ENCODE data around the gene SLC35E4. TPM values are rescaled to one million over a fixed set of nuclear protein-coding genes. Genes with fewer than 3 reads are reported as not detected.

Gene SLC35E4
- total and polyA plus RNA-seq, 8 donors: 1.8 to 3.8 (median 2.9) TPM

DNA sequence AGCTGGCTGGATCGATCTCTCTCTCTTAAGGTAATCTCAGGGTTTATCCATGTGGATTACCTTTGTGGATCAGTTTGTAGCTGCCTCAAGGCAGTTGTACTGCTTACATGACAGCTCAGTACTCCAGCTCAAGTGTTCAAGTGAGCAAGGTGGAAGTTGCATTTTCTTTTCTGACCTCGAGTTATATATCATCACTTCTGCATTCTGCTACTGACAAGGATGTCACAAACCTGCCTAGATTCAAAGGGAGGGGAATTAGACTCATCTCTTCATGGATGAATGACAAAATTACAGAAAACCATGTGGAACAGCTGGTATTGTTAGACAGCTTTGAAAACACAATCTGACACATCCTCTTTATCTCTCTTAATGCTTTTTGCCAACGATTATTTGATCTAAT, 34.7 kb upstream of the SLC35E4 start:
- TF ChIP-seq CTCF (IDR thresholded peaks at IDR 0.05): no peak
- ATAC-seq: no peak
- intact Hi-C loops (cut with DNase I): no loop called here

DNA sequence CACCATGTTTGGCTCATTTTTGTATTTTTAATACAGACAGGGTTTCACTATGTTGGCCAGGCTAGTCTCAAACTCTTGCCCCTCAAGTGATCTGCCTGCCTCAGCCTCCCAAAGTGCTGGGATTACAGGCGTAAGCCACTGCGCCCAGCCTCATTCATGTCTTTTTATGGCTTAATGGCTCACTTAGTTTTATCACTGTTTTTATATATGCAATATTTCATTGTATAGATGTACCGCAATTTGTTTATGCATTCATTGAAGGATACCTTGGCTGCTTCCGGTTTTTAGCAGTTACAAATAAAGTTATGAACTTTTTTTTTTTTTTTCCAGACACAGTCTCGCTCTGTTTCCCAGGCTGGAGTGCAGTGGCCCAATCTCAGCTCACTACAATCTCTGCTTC, 34.1 kb upstream of the SLC35E4 start:
- TF ChIP-seq CTCF (IDR thresholded peaks at IDR 0.05): no peak
- intact Hi-C loops (cut with DNase I): no loop called here
- H3K27ac ChIP-seq: no peak overlapping the region

More for the DNA sequence above, 34.7 kb upstream of the SLC35E4 start:
- Histone ChIP-seq H3K27me3 (no peaks in the 10 kb centered on the region), H3K36me3 (no peaks in the 10 kb centered on the region), H3K4me1 (peaks cover 0 to 4% of the 10 kb centered on the region in 2 donors), H3K4me3 (no peak overlapping the region), H3K27ac (no peak overlapping the region), H3K9me3 (no peaks in the 10 kb centered on the region)
- no peak for DNase-seq

GRCh38 chr22:30602049-30602448, 33.5 kb upstream of the SLC35E4 start:
- no peak for ATAC-seq
- no peak overlapping the region for H3K27ac ChIP-seq
- H3K27me3 ChIP-seq: no peaks in the 10 kb centered on the region
- no peaks in the 10 kb centered on the region for H3K9me3 ChIP-seq
- intact Hi-C loops (cut with DNase I): no loop called here
- no peak for DNase-seq
- no peak overlapping the region for H3K4me3 ChIP-seq
- no peaks in the 10 kb centered on the region for H3K36me3 ChIP-seq
- no peak for TF ChIP-seq CTCF (IDR thresholded peaks at IDR 0.05)
- H3K4me1 ChIP-seq: peaks cover 1 to 10% of the 10 kb centered on the region in 2 donors

More for the DNA sequence above, 34.1 kb upstream of the SLC35E4 start:
- no peak for DNase-seq
- Histone ChIP-seq H3K36me3 (no peaks in the 10 kb centered on the region), H3K4me1 (peaks cover 0 to 9% of the 10 kb centered on the region in 2 donors), H3K4me3 (no peak overlapping the region), H3K27me3 (no peaks in the 10 kb centered on the region), H3K9me3 (no peaks in the 10 kb centered on the region)
- no peak for ATAC-seq

- DNase-seq (peak in 1 of 4 donors; percentile 41), ATAC-seq (no peak)
- intact Hi-C loops (cut with DNase I): no loop called here
- H3K9me3 ChIP-seq: no peaks in the 10 kb centered on the region
- no peak overlapping the region for H3K27ac ChIP-seq
- peaks cover 11 to 28% of the 10 kb centered on the region in 2 donors for H3K4me1 ChIP-seq
- no peaks in the 10 kb centered on the region for H3K27me3 ChIP-seq
- no peak overlapping the region for H3K4me3 ChIP-seq
- H3K36me3 ChIP-seq: no peaks in the 10 kb centered on the region
- no peak for TF ChIP-seq CTCF (IDR thresholded peaks at IDR 0.05)
These were observed 31.8 kb upstream of the SLC35E4 start for GRCh38 chr22:30603801-30604200.

DNA sequence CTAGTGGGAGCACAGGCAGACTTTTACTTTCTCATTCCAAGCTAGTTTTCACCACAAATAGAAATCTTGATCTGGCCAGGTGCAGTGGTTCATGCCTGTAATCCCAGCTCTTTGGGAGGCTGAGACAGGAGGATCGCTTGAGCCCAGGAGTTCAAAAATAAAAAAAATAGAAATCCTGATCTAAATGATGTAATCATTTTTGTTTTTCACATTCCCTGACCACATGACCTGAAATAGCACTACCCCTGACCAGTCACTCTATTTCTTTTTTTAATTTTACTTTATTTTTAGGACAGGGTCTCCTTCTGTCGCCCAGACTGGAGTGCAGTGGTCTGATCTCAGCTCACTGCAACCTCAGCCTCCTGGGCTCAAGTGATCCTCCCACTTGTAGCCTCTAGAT, 30.9 kb upstream of the SLC35E4 start:
- intact Hi-C loops (cut with DNase I): no loop called here

More for the DNA sequence above, 30.9 kb upstream of the SLC35E4 start:
- peaks cover 20 to 37% of the 10 kb centered on the region in 2 donors for H3K4me1 ChIP-seq
- no peaks in the 10 kb centered on the region for H3K36me3 ChIP-seq
- no peak for TF ChIP-seq CTCF (IDR thresholded peaks at IDR 0.05)
- no peaks in the 10 kb centered on the region for H3K9me3 ChIP-seq
- DNase-seq (no peak), ATAC-seq (no peak)
- H3K4me3 ChIP-seq: no peak overlapping the region
- no peaks in the 10 kb centered on the region for H3K27me3 ChIP-seq
- H3K27ac ChIP-seq: peak overlapping the region in 1 of 2 donors; percentile 75

Measured in left lung (tissue), 10 donors.